22Rv1 (cell line): Measurements from ENCODE around the gene AGTRAP.

ENCODE experiments used
- H3K27ac ChIP-seq: fragments of 450-650 bp; 2 replicates; pipeline ENCODE4 v1.5.1; 2017
- ZFX ChIP-seq: fragments of 450-650 bp; IDR thresholded peaks from 2 replicates; pipeline ENCODE4 v1.6.1; 2017; ENCODE audit warnings: antibody characterized with exemption, borderline replicate concordance
- TF ChIP-seq, protein P1 (sequence below): fragments of 450-650 bp; IDR thresholded peaks from 2 replicates; pipeline ENCODE4 v1.5.1; 2017; ENCODE audit warnings: mild to moderate bottlenecking

Gene AGTRAP

DNA sequence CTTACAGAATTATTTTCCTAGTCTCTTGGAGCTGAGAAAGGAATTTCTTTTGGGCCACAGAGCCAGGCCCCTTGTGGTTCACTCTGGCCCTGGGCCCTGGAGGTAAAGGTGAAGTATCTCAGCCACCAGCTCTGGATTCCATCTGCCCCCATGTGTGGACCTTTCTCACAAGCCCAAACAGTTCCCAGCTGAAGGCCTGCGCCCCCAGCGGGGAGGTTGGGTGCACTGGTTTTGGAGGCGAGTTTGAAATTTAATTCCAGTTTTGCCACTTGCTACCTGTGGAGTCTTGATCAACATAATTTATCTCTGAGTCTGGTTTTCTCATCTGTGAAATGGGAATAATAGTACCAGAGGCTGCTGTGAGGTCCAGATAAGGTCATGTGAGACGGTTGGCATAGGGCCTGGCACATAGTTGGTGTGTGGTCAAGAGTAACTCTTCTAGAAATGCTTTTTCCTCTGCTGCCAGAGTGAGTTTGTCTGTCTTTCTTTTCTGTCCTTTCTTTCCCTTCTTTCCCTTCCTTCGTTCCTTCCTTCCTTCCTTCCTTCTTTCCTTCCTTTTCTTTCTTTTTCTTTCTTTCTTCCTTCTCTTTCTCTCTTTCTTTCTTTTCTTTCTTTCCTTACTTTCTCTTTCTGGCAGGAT lies 6.1 kb downstream of the AGTRAP start:
- TF ChIP-seq, protein P1, sequence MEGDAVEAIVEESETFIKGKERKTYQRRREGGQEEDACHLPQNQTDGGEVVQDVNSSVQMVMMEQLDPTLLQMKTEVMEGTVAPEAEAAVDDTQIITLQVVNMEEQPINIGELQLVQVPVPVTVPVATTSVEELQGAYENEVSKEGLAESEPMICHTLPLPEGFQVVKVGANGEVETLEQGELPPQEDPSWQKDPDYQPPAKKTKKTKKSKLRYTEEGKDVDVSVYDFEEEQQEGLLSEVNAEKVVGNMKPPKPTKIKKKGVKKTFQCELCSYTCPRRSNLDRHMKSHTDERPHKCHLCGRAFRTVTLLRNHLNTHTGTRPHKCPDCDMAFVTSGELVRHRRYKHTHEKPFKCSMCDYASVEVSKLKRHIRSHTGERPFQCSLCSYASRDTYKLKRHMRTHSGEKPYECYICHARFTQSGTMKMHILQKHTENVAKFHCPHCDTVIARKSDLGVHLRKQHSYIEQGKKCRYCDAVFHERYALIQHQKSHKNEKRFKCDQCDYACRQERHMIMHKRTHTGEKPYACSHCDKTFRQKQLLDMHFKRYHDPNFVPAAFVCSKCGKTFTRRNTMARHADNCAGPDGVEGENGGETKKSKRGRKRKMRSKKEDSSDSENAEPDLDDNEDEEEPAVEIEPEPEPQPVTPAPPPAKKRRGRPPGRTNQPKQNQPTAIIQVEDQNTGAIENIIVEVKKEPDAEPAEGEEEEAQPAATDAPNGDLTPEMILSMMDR = no peak
- TF ChIP-seq ZFX = no peak
- H3K27ac ChIP-seq = no peak overlapping the region

- no peak for TF ChIP-seq ZFX
- TF ChIP-seq, protein P1 = no peak
- H3K27ac ChIP-seq = no peak overlapping the region
Observed at GRCh38 chr1:11744287-11744686, 8.4 kb downstream of the AGTRAP start.

- TF ChIP-seq, protein P1 = no peak
- TF ChIP-seq ZFX = no peak
- H3K27ac ChIP-seq = no peak overlapping the region
Observed at GRCh38 chr1:11746092-11746491, 10.2 kb downstream of the AGTRAP start.

- TF ChIP-seq, protein P1 = no peak
- TF ChIP-seq ZFX = no peak
Observed at GRCh38 chr1:11746795-11747487, 11.0 kb downstream of the AGTRAP start.

GRCh38 chr1:11748294-11749202 lies 12.6 kb downstream of the AGTRAP start:
- H3K27ac ChIP-seq = no peak overlapping the region
- TF ChIP-seq ZFX = no peak
- TF ChIP-seq, protein P1 = no peak

More at GRCh38 chr1:11746795-11747487, 11.0 kb downstream of the AGTRAP start:
- H3K27ac ChIP-seq = no peak overlapping the region

DNA sequence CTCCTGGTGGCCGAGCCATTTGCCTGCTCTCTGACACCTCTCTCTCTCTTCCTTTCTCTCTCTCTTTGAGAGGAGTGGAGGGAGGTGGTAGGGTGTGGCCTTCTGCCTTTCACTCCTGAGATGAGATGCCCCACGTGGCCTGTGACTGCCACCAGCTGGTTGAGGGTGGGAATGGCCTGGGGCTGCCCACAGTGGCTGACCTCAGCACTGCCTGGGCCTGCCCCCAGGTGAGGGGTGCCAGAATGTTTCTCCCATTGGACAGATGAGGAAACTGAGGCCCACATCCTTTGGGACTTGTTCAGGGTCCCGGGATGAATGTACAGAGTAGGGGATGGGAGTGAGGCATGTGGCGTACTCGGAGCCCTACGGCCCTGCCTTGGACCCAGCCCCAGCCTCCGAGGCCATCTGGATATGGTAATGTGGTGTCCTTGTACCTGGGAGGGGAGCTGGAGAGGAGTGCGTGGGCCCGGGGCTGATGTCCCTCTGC lies 13.3 kb downstream of the AGTRAP start:
- TF ChIP-seq, protein P1 = peak; percentile 21
- TF ChIP-seq ZFX = no peak

More for the DNA sequence above, 13.3 kb downstream of the AGTRAP start:
- no peak overlapping the region for H3K27ac ChIP-seq
